ENCODE data around the gene MORN1.

The MORN1 gene

GRCh38 chr1:2278591-2279209, 112.7 kb downstream of the MORN1 start:
- POLR2A ChIA-PET: no interaction called here
- DNase-seq (ENCODE audit: low read depth, low spot score): no peak
- TF ChIP-seq, protein P1, sequence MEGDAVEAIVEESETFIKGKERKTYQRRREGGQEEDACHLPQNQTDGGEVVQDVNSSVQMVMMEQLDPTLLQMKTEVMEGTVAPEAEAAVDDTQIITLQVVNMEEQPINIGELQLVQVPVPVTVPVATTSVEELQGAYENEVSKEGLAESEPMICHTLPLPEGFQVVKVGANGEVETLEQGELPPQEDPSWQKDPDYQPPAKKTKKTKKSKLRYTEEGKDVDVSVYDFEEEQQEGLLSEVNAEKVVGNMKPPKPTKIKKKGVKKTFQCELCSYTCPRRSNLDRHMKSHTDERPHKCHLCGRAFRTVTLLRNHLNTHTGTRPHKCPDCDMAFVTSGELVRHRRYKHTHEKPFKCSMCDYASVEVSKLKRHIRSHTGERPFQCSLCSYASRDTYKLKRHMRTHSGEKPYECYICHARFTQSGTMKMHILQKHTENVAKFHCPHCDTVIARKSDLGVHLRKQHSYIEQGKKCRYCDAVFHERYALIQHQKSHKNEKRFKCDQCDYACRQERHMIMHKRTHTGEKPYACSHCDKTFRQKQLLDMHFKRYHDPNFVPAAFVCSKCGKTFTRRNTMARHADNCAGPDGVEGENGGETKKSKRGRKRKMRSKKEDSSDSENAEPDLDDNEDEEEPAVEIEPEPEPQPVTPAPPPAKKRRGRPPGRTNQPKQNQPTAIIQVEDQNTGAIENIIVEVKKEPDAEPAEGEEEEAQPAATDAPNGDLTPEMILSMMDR (IDR thresholded peaks at IDR 0.05; ENCODE audit: insufficient read depth, low read length, missing control alignments): no peak
- CTCF ChIA-PET: no interaction called here
- no peak overlapping the region; the same call in 1 of the 2 replicates for H3K4me3 ChIP-seq (ENCODE audit: low read depth, low read length)

GRCh38 chr1:2277741-2278488, 113.4 kb downstream of the MORN1 start:
- no peak for DNase-seq (ENCODE audit: low read depth, low spot score)
- CTCF ChIA-PET: no interaction called here
- POLR2A ChIA-PET: no interaction called here

GRCh38 chr1:2276803-2277580, 114.4 kb downstream of the MORN1 start:
- no peak overlapping the region for H3K4me3 ChIP-seq (ENCODE audit: low read depth, low read length)
- no peak for DNase-seq (ENCODE audit: low read depth, low spot score)
- ChIA-PET CTCF (interaction anchor here (0.8 to 1.1 kb wide), 2 partner anchors 15 to 39 kb away, joined by 4 to 5 read pairs; no protein-coding TSS in a partner anchor), POLR2A (interaction anchor here (0.7 kb wide), 1 partner anchor 82 kb away, joined by 4 read pairs; the partner anchor contains the start of gene FAAP20)
- TF ChIP-seq, protein P1 (IDR thresholded peaks at IDR 0.05; ENCODE audit: insufficient read depth, low read length, missing control alignments): no peak

More at GRCh38 chr1:2277741-2278488, 113.4 kb downstream of the MORN1 start:
- H3K4me3 ChIP-seq (ENCODE audit: low read depth, low read length): no peak overlapping the region
- TF ChIP-seq, protein P1 (IDR thresholded peaks at IDR 0.05; ENCODE audit: insufficient read depth, low read length, missing control alignments): no peak

DNA sequence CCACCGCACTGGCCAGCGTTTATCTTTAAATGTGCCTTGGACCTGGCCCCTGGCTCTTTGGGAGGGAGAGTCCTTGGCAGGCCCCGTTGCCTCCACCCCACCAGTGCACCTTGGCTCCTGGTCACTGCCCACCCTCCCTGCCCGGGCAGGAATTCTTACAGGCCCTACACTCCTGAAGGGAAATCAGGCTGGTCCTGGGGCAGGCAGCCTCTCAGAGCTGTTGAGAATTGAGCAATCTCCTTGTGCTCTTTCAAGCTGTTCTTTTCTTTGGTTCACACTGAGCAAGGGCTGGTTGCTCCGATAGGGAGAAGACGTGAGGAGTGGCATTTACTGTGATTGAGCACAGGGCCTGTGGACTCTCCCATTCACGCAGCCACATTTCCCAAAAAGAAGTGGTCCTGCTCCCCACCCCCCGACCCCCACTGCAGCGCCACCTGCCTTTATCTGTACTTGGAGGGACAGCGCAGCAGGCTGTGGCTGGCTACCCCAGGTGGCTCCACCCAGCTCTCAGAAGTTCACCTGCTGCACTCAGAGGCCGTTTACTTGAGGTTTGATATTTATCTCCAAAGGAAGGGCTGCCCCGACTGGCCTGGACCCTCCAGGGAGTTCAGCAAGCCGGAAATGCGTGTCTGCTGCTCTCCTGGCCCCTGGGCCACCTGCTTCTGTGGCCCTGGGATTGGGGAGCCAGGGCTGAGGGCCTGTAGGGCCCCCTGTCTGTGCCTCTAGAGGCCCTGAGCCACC, 115.4 kb downstream of the MORN1 start:
- TF ChIP-seq, protein P1 (IDR thresholded peaks at IDR 0.05; ENCODE audit: insufficient read depth, low read length, missing control alignments): no peak
- DNase-seq (ENCODE audit: low read depth, low spot score): no peak
- ChIA-PET CTCF (interaction anchor here (1.0 to 1.1 kb wide), 2 partner anchors 17 to 40 kb away, joined by 4 to 5 read pairs; no protein-coding TSS in a partner anchor), POLR2A (no interaction called here)
- H3K4me3 ChIP-seq (ENCODE audit: low read depth, low read length): no peak overlapping the region

GRCh38 chr1:2274929-2275475, 116.4 kb downstream of the MORN1 start:
- POLR2A ChIA-PET: no interaction called here
- CTCF ChIA-PET: interaction anchor here (1.0 kb wide), 1 partner anchor 16 kb away, joined by 4 read pairs; no protein-coding TSS in a partner anchor
- TF ChIP-seq, protein P1 (IDR thresholded peaks at IDR 0.05; ENCODE audit: insufficient read depth, low read length, missing control alignments): no peak

More at GRCh38 chr1:2274929-2275475, 116.4 kb downstream of the MORN1 start:
- no peak overlapping the region for H3K4me3 ChIP-seq (ENCODE audit: low read depth, low read length)
- DNase-seq (ENCODE audit: low read depth, low spot score): no peak

Measured in AG04449 (cell line).